ENCODE measurements around the gene GSTM3. TPM values are rescaled to one million over a fixed set of nuclear protein-coding genes. Genes with fewer than 3 reads are reported as not detected.

GSTM3 gene
- 22.5 to 32.1 TPM (median 24.6 TPM) in 5 replicates for total RNA-seq (2022; extraction: Qiagen RNA extraction; ENCODE audit: low read depth)

DNA sequence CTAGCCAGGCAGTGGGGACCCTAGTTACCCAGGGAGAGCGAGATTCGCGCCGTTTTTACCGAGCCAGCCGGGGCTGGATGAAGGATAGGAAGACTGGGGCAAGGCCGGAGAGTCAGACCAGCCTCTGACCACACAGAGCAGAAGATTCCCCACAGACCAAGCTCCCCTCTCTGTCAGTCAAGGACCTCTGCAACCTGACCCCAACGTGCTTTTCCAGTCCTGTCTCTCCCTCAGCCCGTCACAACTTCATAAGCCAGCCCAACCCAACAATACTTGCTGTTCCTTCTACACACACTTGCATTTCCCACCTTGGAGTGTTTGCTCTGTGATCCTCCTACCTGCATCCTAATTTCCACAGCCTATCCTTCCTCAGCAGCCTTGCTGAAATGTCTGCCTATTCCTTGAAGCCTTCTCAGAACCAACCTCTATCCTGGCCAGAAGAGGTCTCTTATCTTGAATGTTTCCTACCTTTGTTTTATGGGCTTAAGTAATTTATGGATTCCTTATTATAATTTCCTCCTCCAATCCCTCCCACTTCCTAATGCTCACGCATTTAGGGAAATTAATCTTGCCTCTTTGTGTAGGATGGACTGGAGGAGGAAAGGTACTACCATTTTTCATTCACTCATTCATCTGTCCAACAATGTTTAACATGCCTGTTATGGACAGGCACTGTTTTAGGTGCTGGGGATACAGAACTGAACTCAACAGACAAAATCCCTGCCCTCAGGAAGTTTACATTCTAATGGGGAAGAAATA lies at the start of gene GSTM3:
Gene GSTM3 (minus strand): TSS at position 424 of the 759 bp plus-strand sequence. CDS start 751 bp downstream, outside the sequence.

DNA sequence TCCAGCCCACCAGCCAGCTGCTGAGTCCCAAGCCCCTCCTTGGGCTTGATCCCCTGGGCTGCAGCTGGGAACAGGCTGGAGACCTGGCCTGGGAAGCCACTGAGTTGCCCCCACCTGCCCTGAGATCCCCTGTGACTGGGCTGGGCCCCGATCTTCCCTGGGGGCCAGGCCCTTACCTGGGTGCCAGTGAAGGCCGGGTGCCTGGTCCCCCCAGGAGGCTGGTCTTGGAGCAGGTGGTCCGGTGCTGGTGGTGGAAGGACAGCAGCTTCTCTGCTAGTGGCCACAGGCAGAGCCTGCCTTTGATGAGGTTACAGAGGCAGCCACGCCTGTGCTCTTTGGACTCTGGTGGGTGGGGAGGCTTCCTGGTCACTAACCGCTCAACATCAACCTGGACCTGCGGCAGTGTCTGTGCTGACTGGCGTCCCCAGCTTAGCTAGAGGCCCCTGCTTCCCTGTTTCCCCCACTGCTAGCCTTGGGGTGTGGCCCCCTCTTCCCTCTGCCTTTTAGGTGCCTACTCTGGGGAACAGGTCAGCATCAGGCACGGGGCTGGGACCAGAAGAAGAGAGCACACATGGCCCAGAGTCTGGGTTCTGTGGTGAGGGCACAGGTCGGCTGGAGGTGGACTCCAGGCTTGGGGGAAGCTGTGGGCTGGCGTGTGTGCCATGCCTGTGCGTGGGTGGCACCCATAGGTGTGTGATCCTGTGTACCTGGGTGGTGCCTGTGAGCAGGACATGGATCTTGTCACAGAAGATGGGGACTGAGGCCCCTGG lies 23.0 kb upstream of the GSTM3 start, which contains the start of gene EPS8L3:
Gene EPS8L3 (minus strand): TSS at position 278 of the 770 bp plus-strand sequence. CDS start 2,174 bp downstream, outside the sequence.

DNA sequence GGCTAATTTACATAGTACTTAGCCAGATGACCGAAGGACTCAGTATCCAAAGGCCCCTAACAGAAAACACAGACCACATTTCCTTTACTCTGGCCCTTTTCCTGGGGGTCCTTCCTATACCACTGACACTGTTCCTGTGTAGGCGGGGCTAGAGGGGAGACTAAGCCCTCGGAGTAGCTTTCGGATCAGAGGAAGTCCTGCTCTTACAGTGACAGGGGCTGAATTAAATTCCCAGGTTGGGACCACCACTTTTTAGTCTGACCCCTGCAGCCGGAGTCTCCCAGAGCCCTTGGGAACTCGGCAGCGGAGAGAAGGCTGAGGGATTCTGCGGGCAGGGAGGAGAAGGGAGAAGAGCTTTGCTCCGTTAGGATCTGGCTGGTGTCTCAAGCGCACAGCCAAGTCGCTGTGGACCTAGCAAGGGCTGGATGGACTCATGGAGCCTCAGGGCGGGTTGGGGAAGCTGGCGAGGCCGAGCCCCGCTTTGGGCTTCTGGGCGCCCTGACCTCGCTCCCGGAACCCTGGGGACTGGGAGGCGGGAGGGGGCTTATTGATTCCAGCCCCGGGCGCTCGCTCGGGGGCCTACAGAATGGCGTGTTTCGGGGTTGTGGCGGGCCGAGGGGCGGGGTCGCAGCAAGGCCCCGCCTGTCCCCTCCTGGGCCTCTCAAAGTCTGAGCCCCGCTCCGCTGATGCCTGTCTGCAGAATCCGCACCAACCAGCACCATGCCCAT lies 29.1 kb downstream of the GSTM3 start, which contains the start of gene GSTM5:
Gene GSTM5 (plus strand): TSS at position 659 of the 728 bp plus-strand sequence. CDS start 62 bp downstream, at position 721.

DNA sequence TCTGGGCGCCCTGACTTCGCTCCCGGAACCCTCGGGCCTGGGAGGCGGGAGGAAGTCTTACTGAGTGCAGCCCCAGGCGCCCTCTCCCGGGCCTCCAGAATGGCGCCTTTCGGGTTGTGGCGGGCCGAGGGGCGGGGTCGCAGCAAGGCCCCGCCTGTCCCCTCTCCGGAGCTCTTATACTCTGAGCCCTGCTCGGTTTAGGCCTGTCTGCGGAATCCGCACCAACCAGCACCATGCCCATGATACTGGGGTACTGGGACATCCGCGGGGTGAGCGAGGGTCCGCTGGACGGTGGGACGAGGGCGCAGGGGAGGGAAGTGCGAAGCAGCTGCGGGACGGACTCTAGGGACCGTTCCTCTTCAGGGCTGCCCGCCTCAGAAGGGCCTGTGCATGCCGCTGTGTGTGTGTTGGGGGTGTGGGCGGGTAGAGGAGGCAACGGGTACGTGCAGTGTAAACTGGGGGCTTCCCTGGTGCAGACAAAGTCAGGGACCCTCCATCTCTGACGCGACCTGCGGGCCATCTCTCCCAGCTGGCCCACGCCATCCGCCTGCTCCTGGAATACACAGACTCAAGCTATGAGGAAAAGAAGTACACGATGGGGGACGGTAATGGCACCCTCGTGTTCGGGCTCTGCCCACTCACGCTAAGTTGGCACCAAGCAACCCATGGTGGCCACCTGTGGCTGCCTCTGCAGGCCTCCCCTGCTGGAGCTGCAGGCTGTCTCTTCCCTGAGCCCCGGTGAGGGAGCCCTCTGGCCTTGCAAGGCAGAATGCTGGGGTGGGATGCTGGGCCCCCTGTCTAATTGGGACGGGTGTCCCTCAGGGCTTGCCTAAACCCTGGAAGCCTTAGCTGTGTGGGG lies 53.0 kb downstream of the GSTM3 start, which contains the start of gene GSTM1:
Gene GSTM1 (plus strand): TSS at position 177 of the 859 bp plus-strand sequence. CDS start 57 bp downstream, at position 234.

Other genes starting within 250 kb of the GSTM3 start
- 3.5 to 5.0 TPM (median 4.4 TPM) in 5 replicates for gene CYB561D1, start 246.9 kb downstream of the GSTM3 start, total RNA-seq (2022; extraction: Qiagen RNA extraction; ENCODE audit: low read depth)
- gene AMIGO1, start 231.3 kb downstream of the GSTM3 start, total RNA-seq (2022; extraction: Qiagen RNA extraction; ENCODE audit: low read depth) = 1.1 to 1.4 TPM (median 1.2 TPM) in 5 replicates
- gene GPR61, start 201.2 kb downstream of the GSTM3 start, total RNA-seq (2022; extraction: Qiagen RNA extraction; ENCODE audit: low read depth) = not detected in 5 replicates
- 2.8 to 5.3 TPM (median 5.1 TPM) in 5 replicates for gene GNAI3, start 192.4 kb downstream of the GSTM3 start, total RNA-seq (2022; extraction: Qiagen RNA extraction; ENCODE audit: low read depth)
- 0.23 to 0.30 TPM in 2 of 5 replicates, not detected in the others for gene GNAT2, start 121.4 kb downstream of the GSTM3 start, total RNA-seq (2022; extraction: Qiagen RNA extraction; ENCODE audit: low read depth)
- gene AMPD2, start 121.2 kb downstream of the GSTM3 start, total RNA-seq (2022; extraction: Qiagen RNA extraction; ENCODE audit: low read depth) = 24.4 to 31.6 TPM (median 29.2 TPM) in 5 replicates
- 8.5 to 10.0 TPM (median 9.6 TPM) in 5 replicates for gene GSTM4, start 84.9 kb downstream of the GSTM3 start, total RNA-seq (2022; extraction: Qiagen RNA extraction; ENCODE audit: low read depth)
- 3.0 to 4.6 TPM (median 3.9 TPM) in 5 replicates for gene GSTM2, start 73.0 kb downstream of the GSTM3 start, total RNA-seq (2022; extraction: Qiagen RNA extraction; ENCODE audit: low read depth)
- gene GSTM1, start 53.2 kb downstream of the GSTM3 start, total RNA-seq (2022; extraction: Qiagen RNA extraction; ENCODE audit: low read depth) = not detected in 5 replicates
- not detected in 5 replicates for gene GSTM5, start 28.8 kb downstream of the GSTM3 start, total RNA-seq (2022; extraction: Qiagen RNA extraction; ENCODE audit: low read depth)
- 0.91 to 2.0 TPM (median 1.4 TPM) in 5 replicates for gene EPS8L3, start 22.9 kb upstream of the GSTM3 start, total RNA-seq (2022; extraction: Qiagen RNA extraction; ENCODE audit: low read depth)
- gene CSF1, start 169.8 kb upstream of the GSTM3 start, total RNA-seq (2022; extraction: Qiagen RNA extraction; ENCODE audit: low read depth) = 17.0 to 25.7 TPM (median 24.8 TPM) in 5 replicates
- gene AHCYL1, start 243.7 kb upstream of the GSTM3 start, total RNA-seq (2022; extraction: Qiagen RNA extraction; ENCODE audit: low read depth) = 42.8 to 58.6 TPM (median 51.6 TPM) in 5 replicates